Loucy (cell line): Measurements from ENCODE around the gene SEC14L2.

Experiments used
- CTCF ChIP-seq: fragments of 200-600 bp; sonication (generic); conservative IDR thresholded peaks from 2 replicates; pipeline ENCODE4 v1.5.1; 2014; ENCODE audit warnings: mild to moderate bottlenecking, antibody characterized with exemption, low read length
- EZH2phosphoT487 ChIP-seq: fragments of 200-600 bp; IDR thresholded peaks from 2 replicates; pipeline ENCODE4 v1.6.1; 2018; ENCODE audit warnings: antibody characterized with exemption, mild to moderate bottlenecking, moderate library complexity, borderline replicate concordance

- peak; percentile 92 for TF ChIP-seq CTCF
- no peak for TF ChIP-seq EZH2phosphoT487
Measured at GRCh38 chr22:30444632-30445437, 48.0 kb downstream of the SEC14L2 start.
